WTC11 (cell line): ENCODE measurements around the gene RSKR.

ENCODE experiments used
- CTCF ChIP-seq: fragments of 200-600 bp; IDR thresholded peaks from 2 replicates; pipeline ENCODE4 v1.8.0; 2022; ENCODE audit warnings: antibody characterized with exemption
- HMGXB4 ChIP-seq: sonication (generic); formaldehyde crosslinking; IDR thresholded peaks from 2 replicates; pipeline ENCODE4 v1.8.1; 2023; ENCODE audit warnings: mild to moderate bottlenecking, moderate library complexity, missing genetic modification reagents
- ZNF232 ChIP-seq: sonication (generic); formaldehyde crosslinking; IDR thresholded peaks from 2 replicates; pipeline ENCODE4 v1.8.0; 2022; ENCODE audit warnings: mild to moderate bottlenecking, missing genetic modification reagents
- ZNF512 ChIP-seq: sonication (generic); formaldehyde crosslinking; IDR thresholded peaks from 2 replicates; pipeline ENCODE4 v1.8.1; 2022; ENCODE audit warnings: missing genetic modification reagents, borderline replicate concordance

GRCh38 chr17:28613931-28614381 lies at the start of gene RSKR:
- TF ChIP-seq ZNF232 (no peak), CTCF (no peak), ZNF512 (CRISPR knock-in tag) (no peak), HMGXB4 (no peak)
